B cell (primary cell): ENCODE results near the gene SWAP70. TPM values are rescaled to one million over a fixed set of nuclear protein-coding genes. Genes with fewer than 3 reads are reported as not detected.

ENCODE experiments used
- ATAC-seq: fragments of 200-7000 bp; cut with Tn5 transposase; one replicate; pipeline ENCODE4 v1.10.0; 2021; ENCODE audit warnings: low read depth, mild to moderate bottlenecking, moderate number of reproducible peaks, moderate library complexity
- CTCF ChIA-PET: fragments of 350-600 bp; sonication (Branson Sonifier 250); formaldehyde crosslinking; loops from one replicate; lab custom pipeline; 2021; ENCODE audit warnings: antibody characterized with exemption, inconsistent platforms; lab: Charles Lee
- POLR2A ChIA-PET: fragments of 350-600 bp; sonication (Branson Sonifier 250); formaldehyde crosslinking; loops from one replicate; lab custom pipeline; 2021; ENCODE audit warnings: antibody characterized with exemption; lab: Charles Lee
- DNase-seq: peaks from one replicate; pipeline ENCODE4 v3.0.0; 2013
- H2AFZ ChIP-seq: 2 replicates; pipeline ENCODE4 v1.6.1; 2012; ENCODE audit warnings: mild to moderate bottlenecking, low read depth, low read length; ENCODE audit not compliant: insufficient read depth, poor library complexity, severe bottlenecking
- H3K27ac ChIP-seq, 2 donors: 1 replicate in 1 of 2; 2 replicates in 1 of 2; pipeline ENCODE4 v1.5.1; 2012 to 2013; ENCODE audit warnings: low read length in 2 of 2, mild to moderate bottlenecking in 2 of 2, moderate library complexity in 1 of 2
- H3K27me3 ChIP-seq, 4 experiments: fragments of 200-600 bp in 1 of 4; sonication (generic) in 1 of 4; replicated peaks in 1 of 4; 1 replicate in 2 of 4; 2 replicates in 2 of 4; pipeline versions ENCODE4 v1.6.1 to v1.7.0; 2013 to 2016; ENCODE audit warnings: low read length in 3 of 4, mild to moderate bottlenecking in 2 of 4, mixed read lengths in 1 of 4, moderate library complexity in 1 of 4; ENCODE audit not compliant: insufficient read depth in 4 of 4, control insufficient read depth in 3 of 4; ENCODE audit errors: control extremely low read depth in 1 of 4
- H3K36me3 ChIP-seq, 2 experiments: replicated peaks in 1 of 2; 1 replicate in 1 of 2; 2 replicates in 1 of 2; pipeline versions ENCODE4 v1.6.1 to v1.7.1; 2013; ENCODE audit warnings: low read length in 1 of 2; ENCODE audit not compliant: insufficient read depth in 2 of 2, control insufficient read depth in 1 of 2; ENCODE audit errors: control extremely low read depth in 1 of 2, extremely low read depth in 1 of 2
- H3K4me1 ChIP-seq, 2 donors: fragments of 200-600 bp in 1 of 2; sonication (generic) in 1 of 2; 1 replicate in 1 of 2; 2 replicates in 1 of 2; pipeline versions ENCODE4 v1.5.1 to v1.6.1; 2013 to 2017; ENCODE audit warnings: low read length in 2 of 2; ENCODE audit not compliant: control insufficient read depth in 2 of 2, insufficient read depth in 2 of 2
- H3K4me2 ChIP-seq: replicated peaks from 2 replicates; pipeline ENCODE3; 2012; ENCODE audit warnings: mild to moderate bottlenecking, low read depth, low read length; ENCODE audit not compliant: poor library complexity, severe bottlenecking
- H3K4me3 ChIP-seq, 5 experiments: fragments of 200-600 bp in 1 of 5; sonication (generic) in 1 of 5; 1 replicate in 3 of 5; 2 replicates in 2 of 5; pipeline versions ENCODE4 v1.5.1 to v1.7.0; 2011 to 2016; ENCODE audit warnings: low read length in 4 of 5, mild to moderate bottlenecking in 4 of 5, low read depth in 2 of 5, control low read depth in 1 of 5, moderate library complexity in 1 of 5; ENCODE audit not compliant: insufficient read depth in 1 of 5; ENCODE audit errors: control extremely low read depth in 1 of 5, extremely low read depth in 1 of 5
- H3K79me2 ChIP-seq: fragments of 200-600 bp; sonication (generic); one replicate; pipeline ENCODE4 v1.6.0; 2016; ENCODE audit warnings: low read length; ENCODE audit not compliant: control insufficient read depth, insufficient read depth
- H3K9ac ChIP-seq: fragments of 200-600 bp; sonication (generic); 2 replicates; pipeline ENCODE4 v1.6.1; 2017; ENCODE audit warnings: mild to moderate bottlenecking, low read length, moderate library complexity
- H3K9me3 ChIP-seq, 3 donors: one replicate each; pipeline versions ENCODE4 v1.6.1 to v1.7.1; 2013; ENCODE audit warnings: low read length in 2 of 3; ENCODE audit not compliant: control insufficient read depth in 2 of 3, insufficient read depth in 1 of 3; ENCODE audit errors: control extremely low read depth in 1 of 3
- H4K20me1 ChIP-seq: 2 replicates; pipeline ENCODE4 v1.6.0; 2012; ENCODE audit warnings: mild to moderate bottlenecking, low read length; ENCODE audit not compliant: insufficient read depth, control insufficient read depth, poor library complexity, severe bottlenecking
- H3K27ac Mint-ChIP-seq: one replicate; pipeline ENCODE4 v1.8.0; 2021; ENCODE audit warnings: mixed read lengths
- H3K27me3 Mint-ChIP-seq: one replicate; pipeline ENCODE4 v1.8.0; 2021; ENCODE audit warnings: mixed read lengths
- H3K4me1 Mint-ChIP-seq: one replicate; pipeline ENCODE4 v1.8.0; 2021; ENCODE audit warnings: mixed read lengths
- H3K4me3 Mint-ChIP-seq: one replicate; pipeline ENCODE4 v1.8.0; 2021; ENCODE audit warnings: mixed read lengths
- H3K9me3 Mint-ChIP-seq: one replicate; pipeline ENCODE4 v1.8.0; 2022; ENCODE audit warnings: mixed read lengths; ENCODE audit not compliant: insufficient read depth
- CTCF ChIP-seq: fragments of 200-600 bp; IDR thresholded peaks from one replicate; pipeline ENCODE4 v1.8.0; 2022; ENCODE audit warnings: antibody characterized with exemption, mild to moderate bottlenecking
- EZH2 ChIP-seq: IDR thresholded peaks from 2 replicates; pipeline ENCODE4 v1.6.1; 2012; ENCODE audit warnings: borderline replicate concordance, low read depth, mild to moderate bottlenecking, moderate library complexity, low read length; ENCODE audit not compliant: insufficient read depth, poor library complexity, severe bottlenecking
- whole genome bisulfite sequencing: methylation state at CpG from one replicate; pipeline ENCODE4 v1.1.5; 2013; ENCODE audit warnings: missing lambda C conversion rate; ENCODE audit not compliant: insufficient coverage; 5-methylcytosine and 5-hydroxymethylcytosine counted together
- intact Hi-C: fragments of 100-400 bp; cut with micrococcal nuclease; formaldehyde crosslinking; loops from one replicate; pipeline ENCODE4 v1.10.0; 2022
- polyA plus RNA-seq: library from polyadenylated mRNA; depleted of rRNA; stranded (reverse); fragments of >200 nt; gene quantifications from 2 replicates; pipeline ENCODE4 v1.2.3, GENCODE V29; 2012
- total RNA-seq, 2 donors: library from RNA; stranded (reverse); fragments of 120-200 nt in 1 of 2; gene quantifications; 1 replicate in 1 of 2; 2 replicates in 1 of 2; pipeline versions ENCODE4 v1.2.3 to v1.2.4, GENCODE V29; 2013 to 2022

Gene SWAP70
- total and polyA plus RNA-seq, 2 donors (not counting 1 experiment from before 2014, with no cell fraction given): 69.8 to 200 TPM

- CTCF ChIA-PET: interaction anchor here (1.0 to 11.3 kb wide), 5 partner anchors 8 to 17 kb away, joined by 3 to 111 read pairs (median 3); no protein-coding TSS in a partner anchor
- peaks cover 98% of the 10 kb centered on the region for H3K79me2 ChIP-seq
- WGBS: 13% methylated on average over 1 of the region's 1 CpG
These were observed 67.4 kb downstream of the SWAP70 start for GRCh38 chr11:9731256-9731655.

More at GRCh38 chr11:9731256-9731655, 67.4 kb downstream of the SWAP70 start:
- Histone ChIP-seq H4K20me1 (no peaks in the 10 kb centered on the region), H3K9ac (no peak overlapping the region), H3K4me1 (peaks cover 73 to 74% of the 10 kb centered on the region in 2 donors), H3K4me3 (no peak overlapping the region), H3K27me3 (no peaks in the 10 kb centered on the region), H3K36me3 (peaks cover 6 to 91% of the 10 kb centered on the region in 2 experiments), H3K9me3 (peaks cover 3 to 5% (median 4%) of the 10 kb centered on the region in 3 donors), H2AFZ (no peak overlapping the region), H3K27ac (peak overlapping the region in 1 of 2 donors; percentile 86), H3K4me2 (no peak overlapping the region)
- DNase-seq (no peak), ATAC-seq (no peak)
- Mint-ChIP-seq H3K4me1 (peaks cover 78% of the 10 kb centered on the region), H3K27ac (peak overlapping the region; percentile 82), H3K27me3 (no peaks in the 10 kb centered on the region), H3K9me3 (no peaks in the 10 kb centered on the region), H3K4me3 (no peak overlapping the region)
- POLR2A ChIA-PET: no interaction called here
- TF ChIP-seq EZH2 (no peak), CTCF (no peak)
- intact Hi-C loops: loop anchor here (1.0 kb wide), 1 partner anchor 8 kb away; no protein-coding TSS in a partner anchor
